ENCODE data around the gene METTL5.

DNA sequence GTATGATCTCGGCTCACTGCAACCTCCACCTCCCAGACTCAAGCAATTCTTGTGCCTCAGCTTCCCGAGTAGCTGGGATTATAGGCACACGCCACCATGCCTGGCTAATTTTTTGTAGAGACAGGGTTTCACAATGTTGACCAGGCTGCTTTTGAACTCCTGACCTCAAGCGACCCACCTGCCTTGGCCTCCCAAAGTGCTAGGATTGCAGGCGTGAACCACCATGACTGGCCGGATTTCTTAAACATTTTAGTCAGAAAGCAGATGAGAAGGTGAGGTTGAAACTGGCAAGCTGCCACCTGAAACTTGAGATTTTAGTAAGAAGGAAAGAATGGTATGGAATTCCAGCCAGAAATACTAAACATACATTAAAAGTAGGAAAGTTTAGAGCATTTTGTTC is 59.2 kb downstream of the METTL5 start:
- TF ChIP-seq CTCF (IDR thresholded peaks at IDR 0.05) (no peak), POLR2A (IDR thresholded peaks at IDR 0.05) (no peak)
